IMR-90 (cell line): ENCODE data around the gene SLC36A1. TPM values are rescaled to one million over a fixed set of nuclear protein-coding genes. Genes with fewer than 3 reads are reported as not detected.
"Not testable (repeated sequence)": the region's sequence is repeated elsewhere in the genome, so short reads cannot be mapped to it uniquely, and the experiment has no call there.

Experiments used
- ATAC-seq: fragments of 200-7000 bp; cut with Tn5 transposase; 2 replicates; pipeline ENCODE4 v1.9.1; 2020; ENCODE audit warnings: low read depth, mild to moderate bottlenecking, moderate library complexity
- BruUV-seq: library from RNA; stranded (reverse); fragments of 400-500 nt; replicated peaks from 2 replicates; lab custom pipeline; 2021; lab: Mats Ljungman, UMichigan
- CTCF ChIA-PET: fragments of 300-600 bp; formaldehyde crosslinking; extraction: SDS; loops from one replicate; lab custom pipeline; 2021; ENCODE audit warnings: antibody characterized with exemption; lab: Yijun Ruan, JAX
- POLR2A ChIA-PET: fragments of 300-600 bp; sonication (Branson Sonifier 250); formaldehyde crosslinking; loops from one replicate; lab custom pipeline; 2022; ENCODE audit warnings: antibody characterized with exemption; ENCODE audit not compliant: unreplicated experiment; lab: Charles Lee
- DNase-seq: peaks from one replicate; pipeline ENCODE4 v3.0.0; 2013
- H2AFZ ChIP-seq: replicated peaks from 2 replicates; pipeline ENCODE3; 2013; ENCODE audit warnings: low read length, mild to moderate bottlenecking; ENCODE audit not compliant: poor library complexity
- H2AK5ac ChIP-seq: 2 replicates; pipeline ENCODE4 v1.6.1; 2013; ENCODE audit warnings: low read depth, low read length, inconsistent platforms
- H2AK9ac ChIP-seq: replicated peaks from 2 replicates; pipeline ENCODE3; 2013; ENCODE audit warnings: mild to moderate bottlenecking, low read depth, low read length, moderate library complexity; ENCODE audit not compliant: poor library complexity
- H2BK120ac ChIP-seq: 2 replicates; pipeline ENCODE4 v1.6.1; 2013; ENCODE audit warnings: low read depth, low read length, inconsistent platforms
- H2BK15ac ChIP-seq: 3 replicates; pipeline ENCODE4 v1.6.1; 2013; ENCODE audit warnings: low read depth, low read length, inconsistent platforms
- H2BK20ac ChIP-seq: 2 replicates; pipeline ENCODE4 v1.6.1; 2013; ENCODE audit warnings: low read depth, mild to moderate bottlenecking, inconsistent platforms, low read length, moderate library complexity
- H2BK5ac ChIP-seq: 2 replicates; pipeline ENCODE4 v1.6.1; 2013; ENCODE audit warnings: mild to moderate bottlenecking, low read depth, low read length, inconsistent platforms; ENCODE audit not compliant: poor library complexity, severe bottlenecking
- H3K14ac ChIP-seq: replicated peaks from 2 replicates; pipeline ENCODE4 v1.6.1; 2013; ENCODE audit warnings: low read depth, low read length, inconsistent platforms
- H3K18ac ChIP-seq: 2 replicates; pipeline ENCODE4 v1.6.1; 2013; ENCODE audit warnings: low read depth, low read length, control low read depth
- H3K23ac ChIP-seq: 2 replicates; pipeline ENCODE4 v1.6.1; 2013; ENCODE audit warnings: low read depth, low read length, inconsistent platforms
- H3K27ac ChIP-seq: 2 replicates; pipeline ENCODE4 v1.5.1; 2013; ENCODE audit warnings: mild to moderate bottlenecking, control low read depth, low read length; ENCODE audit not compliant: insufficient read depth
- H3K27me3 ChIP-seq: 2 replicates; pipeline ENCODE4 v1.6.1; 2013; ENCODE audit warnings: low read length; ENCODE audit not compliant: control insufficient read depth, insufficient read depth
- H3K36me3 ChIP-seq: 2 replicates; pipeline ENCODE4 v1.6.1; 2013; ENCODE audit warnings: low read length, mixed read lengths; ENCODE audit not compliant: control insufficient read depth, insufficient read depth
- H3K4ac ChIP-seq: 2 replicates; pipeline ENCODE4 v1.6.1; 2013; ENCODE audit warnings: low read depth, low read length, inconsistent platforms
- H3K4me1 ChIP-seq: 2 replicates; pipeline ENCODE4 v1.6.1; 2013; ENCODE audit warnings: low read length, mixed read lengths; ENCODE audit not compliant: control insufficient read depth, insufficient read depth
- H3K4me2 ChIP-seq: 2 replicates; pipeline ENCODE4 v1.6.1; 2013; ENCODE audit warnings: low read depth, mild to moderate bottlenecking, control low read depth, low read length, moderate library complexity
- H3K4me3 ChIP-seq: 2 replicates; pipeline ENCODE4 v1.5.1; 2013; ENCODE audit warnings: low read depth, mild to moderate bottlenecking, control low read depth, low read length, moderate library complexity; ENCODE audit not compliant: insufficient read depth
- H3K56ac ChIP-seq: 2 replicates; pipeline ENCODE4 v1.6.1; 2013; ENCODE audit warnings: low read length, inconsistent platforms; ENCODE audit not compliant: insufficient read depth; ENCODE audit errors: extremely low read depth
- H3K79me1 ChIP-seq, 2 experiments: 2 replicates each; pipeline ENCODE4 v1.6.1; 2013; ENCODE audit warnings: low read length in 2 of 2, inconsistent platforms in 1 of 2, low read depth in 1 of 2
- H3K9ac ChIP-seq: 2 replicates; pipeline ENCODE4 v1.6.1; 2013; ENCODE audit warnings: low read depth, low read length, control low read depth
- H3K9me1 ChIP-seq: 2 replicates; pipeline ENCODE4 v1.6.1; 2013; ENCODE audit warnings: low read length, inconsistent platforms; ENCODE audit not compliant: insufficient read depth
- H3K9me3 ChIP-seq: 2 replicates; pipeline ENCODE4 v1.6.1; 2013; ENCODE audit warnings: low read length; ENCODE audit not compliant: control insufficient read depth, insufficient read depth
- H4K20me1 ChIP-seq: 2 replicates; pipeline ENCODE4 v1.6.1; 2013; ENCODE audit warnings: low read length, inconsistent platforms; ENCODE audit not compliant: insufficient read depth
- H4K5ac ChIP-seq: 2 replicates; pipeline ENCODE4 v1.6.1; 2013; ENCODE audit warnings: mild to moderate bottlenecking, low read depth, low read length, control low read depth
- H4K8ac ChIP-seq, 2 experiments: 2 replicates each; pipeline ENCODE4 v1.6.1; 2013; ENCODE audit warnings: low read depth in 2 of 2, low read length in 2 of 2, control low read depth in 1 of 2, inconsistent platforms in 1 of 2
- H4K91ac ChIP-seq: 2 replicates; pipeline ENCODE4 v1.6.1; 2013; ENCODE audit warnings: low read depth, low read length, inconsistent platforms; ENCODE audit not compliant: insufficient read depth
- WGBS, 2 experiments: methylation state at CpG; one replicate each; pipeline versions ENCODE4 v1.1.5 to v1.1.7; 2013; ENCODE audit warnings: missing lambda C conversion rate in 2 of 2; ENCODE audit not compliant: insufficient read length in 1 of 2; ENCODE audit errors: extremely low coverage in 2 of 2; 5-methylcytosine and 5-hydroxymethylcytosine counted together
- dilution Hi-C: fragments of 300-500 bp; cut with HindIII; formaldehyde crosslinking; loops from one replicate; pipeline ENCODE4 v1.14.3; 2018; ENCODE audit warnings: low sequenced_read_pairs; ENCODE audit not compliant: unreplicated experiment
- in situ Hi-C: fragments of 300-500 bp; cut with MboI; formaldehyde crosslinking; loops from 3 replicates; pipeline ENCODE4 v1.14.3; 2019; ENCODE audit warnings: low sequenced_read_pairs, inconsistent platforms, mixed read lengths
- intact Hi-C: fragments of 100-400 bp; cut with micrococcal nuclease; formaldehyde crosslinking; loops from 2 replicates; pipeline ENCODE4 v1.10.0; 2022
- polyA plus RNA-seq, 3 experiments: library from polyadenylated mRNA; depleted of rRNA; stranded (reverse); fragments of >200 nt; gene quantifications; 2 replicates each; pipeline ENCODE4 v1.2.3, GENCODE V29; 2012; ENCODE audit warnings: low replicate concordance in 1 of 3
- total RNA-seq: library from RNA; depleted of rRNA; stranded (reverse); fragments of >200 nt; gene quantifications from 2 replicates; pipeline ENCODE4 v1.2.3, GENCODE V29; 2012

SLC36A1 gene
- total and polyA plus RNA-seq, 2 of the 4 experiments (the other 2 are of a cell fraction): 5.7 to 8.7 TPM

DNA sequence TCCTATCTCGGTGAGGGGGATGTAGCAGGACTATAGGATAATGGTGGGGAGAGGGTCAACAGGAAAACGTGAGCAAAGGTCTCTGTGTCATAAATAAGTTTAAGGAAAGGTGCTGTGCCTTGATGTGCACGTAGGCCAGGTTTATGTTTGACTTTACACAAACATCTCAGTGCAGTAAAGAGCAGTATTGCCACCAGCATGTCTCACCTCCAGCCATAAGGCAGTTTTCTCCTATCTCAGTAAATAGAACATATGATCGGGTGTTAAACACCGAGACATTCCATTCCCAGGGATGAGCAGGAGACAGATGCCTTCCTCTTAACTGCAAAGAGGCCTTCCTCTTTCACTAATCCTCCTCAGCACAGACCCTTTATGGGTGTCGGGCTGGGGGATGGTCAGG, 21.1 kb upstream of the SLC36A1 start:
- H3K27me3 ChIP-seq, H2AFZ ChIP-seq, H2BK15ac ChIP-seq, H2AK9ac ChIP-seq, H3K4me1 ChIP-seq, H4K91ac ChIP-seq, H4K5ac ChIP-seq, H4K20me1 ChIP-seq, H2BK20ac ChIP-seq, ATAC-seq, H3K9ac ChIP-seq, DNase-seq, H3K14ac ChIP-seq, BruUV-seq, H2BK5ac ChIP-seq, H3K9me3 ChIP-seq, H4K8ac ChIP-seq, H3K79me1 ChIP-seq, H3K56ac ChIP-seq, H3K36me3 ChIP-seq, POLR2A ChIA-PET, in situ Hi-C loops, H3K27ac ChIP-seq, H3K4me3 ChIP-seq, H3K23ac ChIP-seq, CTCF ChIA-PET, H2BK120ac ChIP-seq, H3K4me2 ChIP-seq, H3K9me1 ChIP-seq, H2AK5ac ChIP-seq, H3K18ac ChIP-seq, intact Hi-C loops, H3K4ac ChIP-seq, dilution Hi-C loops: not testable (repeated sequence)
- WGBS, 2 experiments: no CpG with 5 or more reads among the region's 6 CpGs
